CD8-positive, alpha-beta memory T cell (primary cell): ENCODE measurements around the gene KLK3. TPM values are rescaled to one million over a fixed set of nuclear protein-coding genes. Genes with fewer than 3 reads are reported as not detected.

Experiments
- CTCF ChIA-PET: fragments of 350-600 bp; sonication (Branson Sonifier 250); formaldehyde crosslinking; loops from one replicate; lab custom pipeline; 2021; ENCODE audit warnings: antibody characterized with exemption; lab: Charles Lee
- POLR2A ChIA-PET: fragments of 350-600 bp; sonication (Branson Sonifier 250); formaldehyde crosslinking; loops from one replicate; lab custom pipeline; 2021; ENCODE audit warnings: antibody characterized with exemption; lab: Charles Lee
- DNase-seq, 5 donors: peaks; one replicate each; pipeline versions ENCODE4 v3.0.0 to v3.0.0-alpha.2; 2020 to 2022; ENCODE audit warnings: mixed read lengths in 1 of 5
- H3K27ac ChIP-seq: one replicate; pipeline ENCODE4 v1.7.0; 2013; ENCODE audit warnings: low read depth, mild to moderate bottlenecking, low read length, moderate library complexity
- H3K27me3 ChIP-seq: 2 replicates; pipeline ENCODE4 v1.7.0; 2013; ENCODE audit warnings: low read length, mild to moderate bottlenecking; ENCODE audit not compliant: insufficient read depth, poor library complexity, severe bottlenecking
- H3K36me3 ChIP-seq: 2 replicates; pipeline ENCODE4 v1.7.0; 2013; ENCODE audit warnings: mild to moderate bottlenecking, low read length, moderate library complexity; ENCODE audit not compliant: insufficient read depth
- H3K4me1 ChIP-seq: 2 replicates; pipeline ENCODE4 v1.7.0; 2013; ENCODE audit warnings: mild to moderate bottlenecking, low read length, moderate library complexity; ENCODE audit not compliant: insufficient read depth
- H3K4me3 ChIP-seq: 2 replicates; pipeline ENCODE4 v1.7.0; 2013; ENCODE audit warnings: mild to moderate bottlenecking, low read length
- H3K9me3 ChIP-seq: 2 replicates; pipeline ENCODE4 v1.7.0; 2013; ENCODE audit warnings: mild to moderate bottlenecking, low read length
- H3K27ac Mint-ChIP-seq, 8 donors: one replicate each; pipeline ENCODE4 v1.8.0; 2020 to 2021; ENCODE audit warnings: mixed read lengths in 8 of 8, mild to moderate bottlenecking in 6 of 8, inconsistent platforms in 3 of 8, moderate library complexity in 3 of 8
- H3K27me3 Mint-ChIP-seq, 2 donors: one replicate each; pipeline ENCODE4 v1.8.0; 2020 to 2021; ENCODE audit warnings: mixed read lengths in 2 of 2, mild to moderate bottlenecking in 1 of 2, moderate library complexity in 1 of 2
- H3K36me3 Mint-ChIP-seq, 3 donors: one replicate each; pipeline ENCODE4 v1.8.0; 2020 to 2021; ENCODE audit warnings: mixed read lengths in 3 of 3, inconsistent platforms in 1 of 3, mild to moderate bottlenecking in 1 of 3
- H3K4me1 Mint-ChIP-seq, 3 donors: one replicate each; pipeline ENCODE4 v1.8.0; 2020 to 2021; ENCODE audit warnings: mixed read lengths in 3 of 3, inconsistent platforms in 1 of 3, mild to moderate bottlenecking in 1 of 3
- H3K4me3 Mint-ChIP-seq, 7 donors: one replicate each; pipeline ENCODE4 v1.8.0; 2020 to 2021; ENCODE audit warnings: mixed read lengths in 7 of 7, mild to moderate bottlenecking in 6 of 7, moderate library complexity in 4 of 7, inconsistent platforms in 2 of 7
- H3K9me3 Mint-ChIP-seq, 5 donors: one replicate each; pipeline ENCODE4 v1.8.0; 2020 to 2022; ENCODE audit warnings: mixed read lengths in 5 of 5, mild to moderate bottlenecking in 3 of 5, moderate library complexity in 2 of 5, inconsistent platforms in 1 of 5
- polyA plus RNA-seq: library from polyadenylated mRNA; unstranded; fragments of 300-500 nt; fragmentation: Illumina TruSeq; gene quantifications from one replicate; pipeline ENCODE4 v1.2.3, GENCODE V29; 2021
- total RNA-seq, 2 experiments: library from RNA; stranded (reverse); gene quantifications; one replicate each; pipeline ENCODE4 v1.2.3, GENCODE V29; 2021

KLK3 gene
- total and polyA plus RNA-seq, 3 experiments from 2014 or later = not detected

- peak overlapping the region in 3 of 8 donors; percentile 3 to 49 (median 17) for H3K27ac Mint-ChIP-seq
Measured at GRCh38 chr19:50818859-50819472, 35.7 kb upstream of the KLK3 start.

DNA sequence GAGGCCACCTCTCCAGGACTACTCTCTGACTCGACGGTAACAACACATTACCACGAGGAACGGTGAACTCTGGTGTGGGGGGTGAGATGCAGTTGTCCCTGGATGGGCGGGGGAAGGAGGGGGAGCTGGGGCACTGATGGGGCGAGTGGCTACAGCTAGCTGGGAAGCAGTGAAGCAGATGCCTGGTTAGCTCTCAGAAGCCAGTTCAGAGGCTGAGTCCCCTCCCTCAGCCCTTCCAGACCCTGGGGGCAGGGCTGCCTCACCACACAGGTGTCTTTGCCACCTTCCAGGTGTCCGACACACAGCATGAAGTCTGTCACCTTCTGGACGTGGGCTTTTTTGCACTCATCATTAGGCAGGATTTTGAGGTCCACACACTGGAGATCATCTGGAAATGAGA is 35.1 kb upstream of the KLK3 start:
- Histone ChIP-seq H3K27me3 (peaks cover 36% of the 10 kb centered on the region), H3K9me3 (no peaks in the 10 kb centered on the region), H3K4me3 (no peak overlapping the region), H3K27ac (peak overlapping the region; percentile 67), H3K36me3 (no peaks in the 10 kb centered on the region), H3K4me1 (peaks cover 5% of the 10 kb centered on the region)
- Mint-ChIP-seq H3K9me3 (peaks cover 0 to 3% (median 2%) of the 10 kb centered on the region in 5 donors), H3K36me3 (peaks cover 0 to 9% (median 0%) of the 10 kb centered on the region in 3 donors), H3K4me3 (peak overlapping the region in 2 of 7 donors; percentile 7 to 62), H3K27ac (no peak overlapping the region), H3K27me3 (peaks cover 47 to 89% of the 10 kb centered on the region in 2 donors), H3K4me1 (peaks cover 16 to 32% (median 17%) of the 10 kb centered on the region in 3 donors)
- no peak for DNase-seq
- CTCF ChIA-PET = no interaction called here
- POLR2A ChIA-PET = no interaction called here

More at GRCh38 chr19:50818859-50819472, 35.7 kb upstream of the KLK3 start:
- H3K4me3 ChIP-seq = no peak overlapping the region
- peaks cover 16 to 32% (median 17%) of the 10 kb centered on the region in 3 donors for H3K4me1 Mint-ChIP-seq
- H3K36me3 ChIP-seq = no peaks in the 10 kb centered on the region
- H3K4me1 ChIP-seq = peaks cover 5% of the 10 kb centered on the region
- H3K9me3 ChIP-seq = no peaks in the 10 kb centered on the region
- H3K27ac ChIP-seq = no peak overlapping the region
- H3K27me3 ChIP-seq = peaks cover 36% of the 10 kb centered on the region
- CTCF ChIA-PET = no interaction called here
- peaks cover 0 to 9% (median 0%) of the 10 kb centered on the region in 3 donors for H3K36me3 Mint-ChIP-seq
- POLR2A ChIA-PET = no interaction called here
- no peak for DNase-seq
- H3K27me3 Mint-ChIP-seq = peaks cover 50 to 87% of the 10 kb centered on the region in 2 donors
- peak overlapping the region in 6 of 7 donors; percentile 52 to 76 (median 64) for H3K4me3 Mint-ChIP-seq
- peaks cover 0 to 3% (median 2%) of the 10 kb centered on the region in 5 donors for H3K9me3 Mint-ChIP-seq

- Mint-ChIP-seq H3K4me1 (peaks cover 16 to 32% (median 17%) of the 10 kb centered on the region in 3 donors), H3K27ac (no peak overlapping the region), H3K27me3 (peaks cover 47 to 85% of the 10 kb centered on the region in 2 donors), H3K36me3 (peaks cover 0 to 9% (median 0%) of the 10 kb centered on the region in 3 donors), H3K9me3 (peaks cover 0 to 3% (median 2%) of the 10 kb centered on the region in 5 donors), H3K4me3 (peak overlapping the region in 4 of 7 donors; percentile 7 to 70 (median 30))
- H3K4me1 ChIP-seq = peaks cover 5% of the 10 kb centered on the region
- no peaks in the 10 kb centered on the region for H3K9me3 ChIP-seq
- CTCF ChIA-PET = no interaction called here
- POLR2A ChIA-PET = no interaction called here
- peak overlapping the region; percentile 67 for H3K27ac ChIP-seq
- no peak overlapping the region for H3K4me3 ChIP-seq
- peaks cover 36% of the 10 kb centered on the region for H3K27me3 ChIP-seq
- no peak for DNase-seq
- H3K36me3 ChIP-seq = no peaks in the 10 kb centered on the region
Measured at GRCh38 chr19:50820086-50820485, 34.6 kb upstream of the KLK3 start.

DNA sequence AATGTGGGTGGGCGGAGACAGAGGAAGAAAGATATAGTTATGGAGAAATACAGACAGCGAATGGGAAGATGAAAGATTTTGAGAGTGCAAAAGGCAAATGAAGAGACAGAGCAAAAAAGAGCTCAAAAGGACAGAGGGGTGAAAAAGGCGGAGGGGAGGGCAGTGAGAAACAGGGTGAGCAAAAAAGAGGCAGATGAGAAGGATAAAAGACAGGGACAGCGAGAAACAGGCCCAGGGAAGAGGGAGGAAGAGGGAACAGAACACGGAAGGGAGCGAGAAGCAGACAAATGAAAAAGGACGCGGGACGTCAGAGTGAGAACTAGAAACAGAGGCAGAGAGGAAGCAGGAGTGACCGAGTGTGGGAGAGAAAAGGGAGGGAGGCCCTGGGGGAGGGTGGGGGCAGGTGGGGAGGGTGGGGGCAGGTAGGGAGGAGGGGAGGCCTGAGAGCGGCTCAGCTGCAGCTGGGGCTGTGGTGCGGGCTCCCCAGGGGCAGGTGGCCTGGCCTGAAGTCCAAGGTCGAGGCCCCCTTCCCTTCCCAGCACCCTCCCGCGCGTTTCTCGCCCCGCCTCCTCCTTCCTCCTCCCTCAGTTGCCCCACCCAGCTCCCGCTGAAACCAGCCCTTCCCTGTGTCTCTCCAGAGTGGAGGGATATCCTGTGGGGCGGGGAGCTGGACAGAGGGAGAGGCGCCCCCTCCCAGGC is 34.0 kb upstream of the KLK3 start:
- peak overlapping the region; percentile 67 for H3K27ac ChIP-seq
- peak overlapping the region in 2 of 8 donors; percentile 26 to 56 for H3K27ac Mint-ChIP-seq

DNA sequence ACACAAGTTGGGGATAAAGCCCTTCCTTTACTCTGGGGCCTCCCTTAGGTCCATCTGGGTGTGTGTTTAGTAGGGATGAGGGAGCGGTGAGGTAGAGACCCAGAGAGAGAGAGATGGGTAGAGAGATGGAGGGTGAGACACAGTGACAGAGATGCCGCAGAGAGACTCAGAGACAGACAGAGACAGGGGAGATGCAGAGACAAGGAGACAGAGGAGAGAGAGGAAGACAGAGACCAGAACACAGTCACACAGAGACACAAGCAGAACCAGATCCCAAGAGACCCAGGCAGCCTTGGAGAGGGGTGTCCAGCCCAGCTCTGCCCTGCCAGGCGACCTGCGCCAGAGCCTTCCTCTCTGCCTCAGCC is 33.5 kb upstream of the KLK3 start:
- Histone ChIP-seq H3K4me1 (peaks cover 5% of the 10 kb centered on the region), H3K9me3 (no peaks in the 10 kb centered on the region), H3K4me3 (no peak overlapping the region), H3K27ac (peak overlapping the region; percentile 59), H3K27me3 (peaks cover 36% of the 10 kb centered on the region), H3K36me3 (no peaks in the 10 kb centered on the region)
- Mint-ChIP-seq H3K36me3 (peaks cover 0 to 9% (median 0%) of the 10 kb centered on the region in 3 donors), H3K27me3 (peaks cover 44 to 75% of the 10 kb centered on the region in 2 donors), H3K4me1 (peaks cover 16 to 32% (median 17%) of the 10 kb centered on the region in 3 donors), H3K27ac (peak overlapping the region in 1 of 8 donors; percentile 61), H3K4me3 (no peak overlapping the region), H3K9me3 (peaks cover 0 to 2% (median 2%) of the 10 kb centered on the region in 5 donors)
- ChIA-PET POLR2A (no interaction called here), CTCF (no interaction called here)
- no peak for DNase-seq

More for the DNA sequence above, 34.0 kb upstream of the KLK3 start:
- Histone ChIP-seq H3K27me3 (peaks cover 36% of the 10 kb centered on the region), H3K9me3 (no peaks in the 10 kb centered on the region), H3K36me3 (no peaks in the 10 kb centered on the region), H3K4me3 (no peak overlapping the region), H3K4me1 (peaks cover 5% of the 10 kb centered on the region)
- peaks cover 0 to 3% (median 2%) of the 10 kb centered on the region in 5 donors for H3K9me3 Mint-ChIP-seq
- peaks cover 16 to 32% (median 17%) of the 10 kb centered on the region in 3 donors for H3K4me1 Mint-ChIP-seq
- ChIA-PET POLR2A (no interaction called here), CTCF (no interaction called here)
- DNase-seq = no peak
- peak overlapping the region in 3 of 7 donors; percentile 6 to 70 (median 46) for H3K4me3 Mint-ChIP-seq
- peaks cover 47 to 79% of the 10 kb centered on the region in 2 donors for H3K27me3 Mint-ChIP-seq
- peaks cover 0 to 9% (median 0%) of the 10 kb centered on the region in 3 donors for H3K36me3 Mint-ChIP-seq

GRCh38 chr19:50821622-50822021 is 33.1 kb upstream of the KLK3 start:
- peaks cover 0 to 2% (median 0%) of the 10 kb centered on the region in 5 donors for H3K9me3 Mint-ChIP-seq
- peak overlapping the region; percentile 59 for H3K27ac ChIP-seq
- H3K4me3 Mint-ChIP-seq = no peak overlapping the region
- DNase-seq = no peak
- H3K27me3 Mint-ChIP-seq = peaks cover 44 to 75% of the 10 kb centered on the region in 2 donors
- peaks cover 36% of the 10 kb centered on the region for H3K27me3 ChIP-seq
- peaks cover 0 to 9% (median 0%) of the 10 kb centered on the region in 3 donors for H3K36me3 Mint-ChIP-seq
- H3K4me1 ChIP-seq = peaks cover 5% of the 10 kb centered on the region
- ChIA-PET POLR2A (no interaction called here), CTCF (no interaction called here)
- H3K4me1 Mint-ChIP-seq = peaks cover 16 to 32% (median 17%) of the 10 kb centered on the region in 3 donors
- H3K27ac Mint-ChIP-seq = no peak overlapping the region
- no peak overlapping the region for H3K4me3 ChIP-seq
- H3K36me3 ChIP-seq = no peaks in the 10 kb centered on the region
- H3K9me3 ChIP-seq = no peaks in the 10 kb centered on the region

- Mint-ChIP-seq H3K36me3 (peaks cover 0 to 5% (median 0%) of the 10 kb centered on the region in 3 donors), H3K27ac (peak overlapping the region in 1 of 8 donors; percentile 30), H3K4me3 (no peak overlapping the region), H3K4me1 (peaks cover 12 to 26% (median 12%) of the 10 kb centered on the region in 3 donors), H3K27me3 (peaks cover 35 to 73% of the 10 kb centered on the region in 2 donors), H3K9me3 (peaks cover 0 to 2% (median 0%) of the 10 kb centered on the region in 5 donors)
- H3K4me1 ChIP-seq = peaks cover 5% of the 10 kb centered on the region
- CTCF ChIA-PET = no interaction called here
- POLR2A ChIA-PET = no interaction called here
- H3K36me3 ChIP-seq = no peaks in the 10 kb centered on the region
- H3K9me3 ChIP-seq = no peaks in the 10 kb centered on the region
- peak overlapping the region; percentile 57 for H3K27ac ChIP-seq
- no peak overlapping the region for H3K4me3 ChIP-seq
- no peak for DNase-seq
- peaks cover 27% of the 10 kb centered on the region for H3K27me3 ChIP-seq
Measured at GRCh38 chr19:50822661-50823208, 32.0 kb upstream of the KLK3 start.
